GM19438 (cell line): ENCODE measurements around the gene POU3F3.

Experiments used
- ATAC-seq: cut with Tn5 transposase; IDR thresholded peaks from one replicate; pipeline ENCODE4 v1.9.1; 2021; ENCODE audit warnings: low read depth; ENCODE audit not compliant: unreplicated experiment

Gene POU3F3

DNA sequence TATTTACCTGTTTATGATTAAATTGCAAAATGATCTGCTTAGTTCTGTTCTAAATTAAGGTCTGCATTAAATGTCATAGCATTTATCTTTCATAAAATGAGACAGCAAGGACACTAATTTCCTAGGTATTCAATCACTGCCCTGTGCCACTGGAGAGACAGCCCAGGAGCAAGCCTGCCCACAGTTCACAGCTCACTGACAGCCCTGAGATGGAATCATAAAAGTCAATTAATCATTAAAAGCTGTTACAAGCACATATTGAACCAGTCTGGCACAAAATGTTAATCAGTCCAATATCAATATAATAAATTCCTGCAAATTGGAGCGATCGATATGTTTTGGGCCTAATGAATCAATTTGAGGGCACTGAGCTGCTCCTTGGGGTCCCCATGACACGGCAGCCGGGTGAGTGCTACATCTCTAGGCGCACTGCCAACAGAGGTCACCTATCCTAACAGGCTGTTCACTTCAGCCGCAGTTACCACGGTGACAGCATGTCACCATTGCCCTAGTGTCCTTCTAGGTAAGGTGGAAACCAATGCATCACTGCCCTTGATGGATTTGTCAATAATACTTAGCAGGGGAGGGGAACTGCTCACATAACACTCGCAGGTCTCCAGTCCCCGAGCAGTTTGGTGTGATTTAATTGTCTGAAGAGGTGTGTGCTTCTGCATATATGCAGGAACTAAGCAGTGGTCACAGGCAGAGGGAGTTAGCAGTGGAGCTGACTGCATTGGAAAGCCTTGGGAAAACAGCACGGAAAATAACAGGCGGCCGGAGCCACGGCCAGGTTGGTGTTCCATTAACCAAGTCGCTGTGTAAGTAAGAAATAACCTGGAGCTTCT is 47.3 kb downstream of the POU3F3 start:
- ATAC-seq: no peak

DNA sequence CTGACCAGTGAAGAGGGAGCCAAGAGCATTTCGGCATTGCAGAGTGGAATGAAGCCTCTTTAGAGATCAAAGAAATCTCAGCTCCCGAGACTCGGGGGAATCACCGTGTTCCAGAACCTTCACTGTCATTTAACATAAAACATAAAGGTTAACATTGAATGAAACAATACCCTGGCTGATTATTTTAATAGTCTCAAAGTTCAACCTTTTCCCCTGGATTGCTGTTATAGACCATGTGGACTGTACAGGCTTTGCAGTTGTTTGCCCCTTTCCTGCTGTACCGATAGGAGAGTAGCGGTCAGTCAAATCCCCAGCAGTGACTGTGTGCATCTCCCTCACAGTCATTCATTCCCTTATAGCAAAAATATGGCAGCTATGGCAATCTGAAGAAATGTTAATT is 48.4 kb downstream of the POU3F3 start:
- ATAC-seq: no peak
